AML-193 (cell line): Measurements from ENCODE around the gene HPGD.
"Not testable (repeated sequence)": the region's sequence is repeated elsewhere in the genome, so short reads cannot be mapped to it uniquely, and the experiment has no call there.

Source experiments
- DNase-seq, 2 experiments: peaks; one replicate each; lab custom pipeline; 2025; lab: John Stamatoyannopoulos, UW

Gene HPGD

GRCh38 chr4:174526731-174527130 is 4.4 kb upstream of the HPGD start:
- no peak for DNase-seq

GRCh38 chr4:174524242-174524641 is 2.0 kb upstream of the HPGD start:
- DNase-seq: no peak

GRCh38 chr4:174523025-174523693 is 871 bp upstream of the HPGD start:
- DNase-seq: no peak

- no peak for DNase-seq
Measured at GRCh38 chr4:174521800-174522182, 497 bp downstream of the HPGD start.

GRCh38 chr4:174520660-174521059 is 1.6 kb downstream of the HPGD start:
- DNase-seq: peak; percentile 51 to 65

GRCh38 chr4:174517502-174518445 is 4.5 kb downstream of the HPGD start:
- DNase-seq: peak; percentile 39 to 65

- no peak for DNase-seq
Measured at GRCh38 chr4:174516794-174517193, 5.5 kb downstream of the HPGD start.

GRCh38 chr4:174516345-174516744 is 5.9 kb downstream of the HPGD start:
- no peak for DNase-seq

GRCh38 chr4:174512745-174513144 is 9.5 kb downstream of the HPGD start:
- DNase-seq: no peak

- no peak for DNase-seq
Measured at GRCh38 chr4:174505892-174506291, 16.4 kb downstream of the HPGD start.

GRCh38 chr4:174505007-174505406 is 17.3 kb downstream of the HPGD start:
- DNase-seq: no peak

GRCh38 chr4:174503079-174503715 is 19.1 kb downstream of the HPGD start:
- no peak for DNase-seq

GRCh38 chr4:174496631-174497432 is 25.5 kb downstream of the HPGD start:
- no peak for DNase-seq

- no peak for DNase-seq
Measured at GRCh38 chr4:174495626-174496025, 26.7 kb downstream of the HPGD start.

GRCh38 chr4:174494726-174495125 is 27.6 kb downstream of the HPGD start:
- no peak for DNase-seq

- DNase-seq: no peak
Measured at GRCh38 chr4:174494146-174494545, 28.1 kb downstream of the HPGD start.

- no peak for DNase-seq
Measured at GRCh38 chr4:174490451-174490961, 31.8 kb downstream of the HPGD start.

- DNase-seq: not testable (repeated sequence)
Measured at GRCh38 chr4:174488368-174488767, 33.9 kb downstream of the HPGD start.

GRCh38 chr4:174485025-174485424 is 37.3 kb downstream of the HPGD start:
- no peak for DNase-seq

GRCh38 chr4:174483792-174484191 is 38.5 kb downstream of the HPGD start:
- no peak for DNase-seq

GRCh38 chr4:174479140-174479539 is 43.1 kb downstream of the HPGD start:
- no peak for DNase-seq

GRCh38 chr4:174475528-174475927 is 46.8 kb downstream of the HPGD start:
- DNase-seq: no peak
